GM19238 (cell line): Measurements from ENCODE around the gene PELI2.
A peak's percentile ranks its signal among the peaks of the same experiment; 100 is the strongest.

Experiments
- DNase-seq: peaks from one replicate; pipeline ENCODE4 v3.0.0; 2011; ENCODE audit warnings: low spot score; ENCODE audit not compliant: insufficient read length

The PELI2 gene

GRCh38 chr14:56117765-56118610, at the start of gene PELI2:
PELI2 (plus strand) TSS chr14:56118411; CDS start chr14:56118661, 250 bp downstream.
- DNase-seq = peak; percentile 62

GRCh38 chr14:56073799-56074198, 44.4 kb upstream of the PELI2 start:
- DNase-seq = no peak

GRCh38 chr14:56075301-56075700, 42.9 kb upstream of the PELI2 start:
- no peak for DNase-seq

- no peak for DNase-seq
Measured at GRCh38 chr14:56081139-56081538, 37.1 kb upstream of the PELI2 start.

- DNase-seq = no peak
Measured at GRCh38 chr14:56082880-56083279, 35.3 kb upstream of the PELI2 start.

GRCh38 chr14:56085471-56085870, 32.7 kb upstream of the PELI2 start:
- no peak for DNase-seq

GRCh38 chr14:56087671-56088471, 30.3 kb upstream of the PELI2 start:
- no peak for DNase-seq

- no peak for DNase-seq
Measured at GRCh38 chr14:56088941-56089340, 29.3 kb upstream of the PELI2 start.

- no peak for DNase-seq
Measured at GRCh38 chr14:56092763-56093162, 25.4 kb upstream of the PELI2 start.

- no peak for DNase-seq
Measured at GRCh38 chr14:56094076-56094475, 24.1 kb upstream of the PELI2 start.

- DNase-seq = no peak
Measured at GRCh38 chr14:56098021-56098420, 20.2 kb upstream of the PELI2 start.

- no peak for DNase-seq
Measured at GRCh38 chr14:56099081-56099797, 19.0 kb upstream of the PELI2 start.

GRCh38 chr14:56100556-56100955, 17.7 kb upstream of the PELI2 start:
- no peak for DNase-seq

- DNase-seq = no peak
Measured at GRCh38 chr14:56102941-56103340, 15.3 kb upstream of the PELI2 start.

- DNase-seq = no peak
Measured at GRCh38 chr14:56107615-56108014, 10.6 kb upstream of the PELI2 start.

GRCh38 chr14:56108057-56108456, 10.2 kb upstream of the PELI2 start:
- DNase-seq = no peak

- DNase-seq = no peak
Measured at GRCh38 chr14:56112781-56113180, 5.4 kb upstream of the PELI2 start.

GRCh38 chr14:56115334-56115870, 2.8 kb upstream of the PELI2 start:
- DNase-seq = no peak

GRCh38 chr14:56115976-56116893, 2.0 kb upstream of the PELI2 start:
- no peak for DNase-seq

GRCh38 chr14:56118611-56119181, 485 bp downstream of the PELI2 start:
- peak; percentile 4 for DNase-seq
